Measurements from ENCODE around the gene CNIH4. TPM values are rescaled to one million over a fixed set of nuclear protein-coding genes. Genes with fewer than 3 reads are reported as not detected.

CNIH4 gene
- total and polyA plus RNA-seq, 2 of the 4 experiments (the other 2 are of a cell fraction) = 29.7 to 73.1 TPM

DNA sequence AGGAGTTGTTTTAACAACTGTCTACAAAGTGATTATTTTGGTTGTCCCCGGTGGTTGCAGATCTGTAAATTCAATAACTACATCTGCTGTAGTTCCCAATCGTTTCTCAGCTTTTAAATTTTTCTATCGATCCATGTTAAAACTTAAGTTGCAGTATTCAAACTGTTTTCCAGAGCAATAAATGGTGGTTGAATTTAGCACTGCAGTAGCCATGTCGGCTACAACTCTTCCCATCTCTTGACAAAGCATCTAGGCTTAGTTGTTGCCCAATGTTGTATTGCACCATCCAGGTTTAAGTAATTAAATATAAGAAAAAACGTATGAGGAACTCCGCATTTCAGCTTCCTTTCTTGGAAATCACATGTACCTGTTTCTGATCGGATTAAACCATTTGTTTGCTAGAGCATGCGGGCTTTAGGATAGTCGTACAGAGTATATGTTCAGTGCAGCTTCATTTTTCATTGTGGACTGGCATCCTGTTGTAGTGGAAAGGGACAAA is 996 bp downstream of the CNIH4 start:
- Histone ChIP-seq H4K5ac (ENCODE audit: low read depth, low read length) (no peak overlapping the region), H3K4me3 (ENCODE audit: insufficient read depth, low read depth, low read length) (peak overlapping the region; percentile 74), H2AFZ (replicated peaks; ENCODE audit: low read length, poor library complexity) (peak overlapping the region; percentile 94), H3K4me1 (ENCODE audit: control insufficient read depth, insufficient read depth, low read length) (peaks cover 2% of the 10 kb centered on the region), H4K8ac (ENCODE audit: low read depth in 2 of 2, low read length in 2 of 2) (peak overlapping the region in 1 of 2 experiments; percentile 3; a peak in 2 of 4 replicates), H3K4ac (ENCODE audit: low read depth, low read length) (peak overlapping the region; percentile 3; the same call in 1 of the 2 replicates), H3K18ac (ENCODE audit: low read depth, low read length) (no peak overlapping the region), H3K36me3 (ENCODE audit: control insufficient read depth, insufficient read depth, low read length) (no peaks in the 10 kb centered on the region), H2AK5ac (ENCODE audit: low read depth, low read length) (no peak overlapping the region), H3K56ac (ENCODE audit: extremely low read depth, insufficient read depth, low read length) (0 out of 2 replicates have a peak overlapping the region, but pooled peaks have one; percentile 6), H2BK15ac (ENCODE audit: low read depth, low read length) (no peak overlapping the region), H3K14ac (replicated peaks; ENCODE audit: low read depth, low read length) (peak overlapping the region; percentile 5), H2BK5ac (ENCODE audit: low read depth, low read length, poor library complexity, severe bottlenecking) (peak overlapping the region; percentile 40), H2AK9ac (replicated peaks; ENCODE audit: low read depth, low read length, poor library complexity) (no peak overlapping the region), H3K27ac (ENCODE audit: insufficient read depth, low read length) (peak overlapping the region; percentile 74), H3K9me3 (ENCODE audit: control insufficient read depth, insufficient read depth, low read length) (no peaks in the 10 kb centered on the region), H2BK120ac (ENCODE audit: low read depth, low read length) (no peak overlapping the region), H3K79me1 (ENCODE audit: low read depth in 1 of 2, low read length in 2 of 2) (peaks cover 12 to 41% of the 10 kb centered on the region in 2 experiments; a peak in 3 of 4 replicates), H3K9ac (ENCODE audit: low read depth, low read length) (peak overlapping the region; percentile 73), H4K91ac (ENCODE audit: insufficient read depth, low read depth, low read length) (peak overlapping the region; percentile 24; the same call in 1 of the 2 replicates), H3K4me2 (ENCODE audit: low read depth, low read length) (peak overlapping the region; percentile 63), H3K9me1 (ENCODE audit: insufficient read depth, low read length) (peaks cover 5% of the 10 kb centered on the region; the same call in 1 of the 2 replicates), H3K27me3 (ENCODE audit: control insufficient read depth, insufficient read depth, low read length) (no peaks in the 10 kb centered on the region), H3K23ac (ENCODE audit: low read depth, low read length) (peak overlapping the region; percentile 76; the same call in 1 of the 2 replicates), H4K20me1 (ENCODE audit: insufficient read depth, low read length) (peaks cover 12% of the 10 kb centered on the region; the same call in 1 of the 2 replicates), H2BK20ac (ENCODE audit: low read depth, low read length) (no peak overlapping the region)
- 44% methylated on average over 3 of the region's 9 CpGs; no CpG with 5 or more reads in 1 of the 2 experiments for WGBS, 2 experiments (ENCODE audit: extremely low coverage in 2 of 2, insufficient read length in 1 of 2)
- dilution Hi-C loops (cut with HindIII; ENCODE audit: low sequenced_read_pairs, unreplicated experiment) = no loop called here
- intact Hi-C loops (cut with micrococcal nuclease) = no loop called here
- DNase-seq = peak; percentile 56
- in situ Hi-C loops (cut with MboI; ENCODE audit: low sequenced_read_pairs) = no loop called here
- TSS peak; percentile 31 for BruUV-seq (replicated peaks)
- TF ChIP-seq RFX5 (IDR thresholded peaks at IDR 0.05; ENCODE audit: low read depth, low read length) = no peak
- TF ChIP-seq SMC3 (IDR thresholded peaks at IDR 0.05; ENCODE audit: low read depth, low read length) = no peak
- TF ChIP-seq CHD1 (IDR thresholded peaks at IDR 0.05; ENCODE audit: low read depth, low read length) = no peak
- no peak for TF ChIP-seq POLR2A (IDR thresholded peaks at IDR 0.05; ENCODE audit: low read depth, low read length)
- TF ChIP-seq RCOR1 (IDR thresholded peaks at IDR 0.05; ENCODE audit: insufficient replicate concordance, low read length) = no peak
- no peak for TF ChIP-seq FOS (IDR thresholded peaks at IDR 0.05; ENCODE audit: low read depth, low read length)
- TF ChIP-seq MAZ (IDR thresholded peaks at IDR 0.05; ENCODE audit: borderline replicate concordance, low read depth, low read length) = no peak
- 0 out of 2 replicates have a peak, but pooled peaks have one; percentile 1 for TF ChIP-seq MXI1 (IDR thresholded peaks at IDR 0.05; ENCODE audit: borderline replicate concordance, low read depth, low read length)
- no peak for TF ChIP-seq NFE2L2 (IDR thresholded peaks at IDR 0.05; ENCODE audit: low read depth, low read length)
- peak; percentile 87 for TF ChIP-seq CEBPB (IDR thresholded peaks at IDR 0.05; ENCODE audit: low read depth, low read length)
- ChIA-PET POLR2A (ENCODE audit: unreplicated experiment) (no interaction called here), CTCF (interaction anchor here (1.2 kb wide), 1 partner anchor 17 kb away, joined by 3 read pairs; no protein-coding TSS in a partner anchor)
- peak; percentile 11; the same call in 1 of the 2 replicates for ATAC-seq (ENCODE audit: low read depth)
